HK-2 (cell line): Measurements from ENCODE around the gene EPHA5.

Experiments
- DNase-seq: peaks from one replicate; pipeline ENCODE4 v3.0.0-alpha.2; 2018; ENCODE audit not compliant: unreplicated experiment

The EPHA5 gene

DNA sequence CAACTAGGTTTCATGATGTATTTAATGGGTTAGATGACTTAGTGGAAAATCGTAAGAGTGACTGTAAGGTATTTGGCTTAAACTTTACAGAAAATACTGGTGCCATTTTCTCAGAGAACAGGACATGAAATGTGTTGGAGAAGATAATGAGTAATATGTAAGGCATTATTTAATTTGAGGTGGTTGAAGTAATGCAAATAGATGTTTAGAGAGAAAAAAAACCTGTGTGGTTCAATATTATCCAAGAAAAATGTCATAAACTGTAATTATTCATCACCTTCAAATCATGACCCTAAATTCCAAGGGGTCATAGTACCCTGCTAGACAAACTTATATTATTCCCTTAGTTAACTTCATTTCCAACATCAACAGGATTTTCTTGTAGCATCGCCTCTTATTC is 171.7 kb downstream of the EPHA5 start:
- no peak for DNase-seq

- no peak for DNase-seq
Measured at GRCh38 chr4:65495439-65495838, 174.8 kb downstream of the EPHA5 start.

DNA sequence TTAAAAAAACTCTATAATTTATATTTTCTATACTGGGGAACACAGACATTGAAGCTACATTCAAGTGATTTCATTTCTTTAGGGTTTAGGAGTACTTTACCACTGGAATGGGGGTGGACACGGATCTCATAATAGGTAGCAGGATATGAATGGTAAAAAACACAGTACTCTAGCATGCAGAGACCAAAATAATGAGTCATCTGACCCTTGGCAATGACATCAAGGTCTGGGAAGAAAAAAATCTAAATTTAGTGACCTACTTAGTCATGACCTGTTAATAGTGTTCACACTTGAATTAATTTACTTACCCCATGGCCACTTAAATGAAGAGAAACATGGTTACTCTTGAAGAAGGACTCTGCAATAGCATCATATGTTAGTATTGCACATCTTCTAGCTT is 187.9 kb downstream of the EPHA5 start:
- DNase-seq = peak; percentile 2

DNA sequence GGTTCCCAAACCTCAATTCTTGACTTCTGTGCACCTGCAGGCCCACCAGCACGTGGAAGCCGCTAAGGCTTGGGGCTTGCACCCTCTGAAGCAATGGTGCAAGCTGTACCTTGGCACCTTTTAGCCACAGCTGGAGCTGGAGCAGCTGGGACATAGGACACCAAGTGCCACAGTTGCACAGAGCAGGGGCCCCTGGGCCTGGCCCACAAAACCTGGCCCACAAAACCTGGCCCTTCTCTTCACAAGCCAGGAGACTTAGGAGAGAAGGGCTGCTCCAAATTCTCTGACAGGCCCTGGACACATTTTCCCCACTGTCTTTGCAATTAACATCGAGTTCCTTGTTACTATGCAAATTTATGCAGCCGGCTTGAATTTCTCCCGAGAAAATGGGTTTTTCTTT is 197.8 kb downstream of the EPHA5 start:
- no peak for DNase-seq

GRCh38 chr4:65467068-65467680 is 203.1 kb downstream of the EPHA5 start:
- no peak for DNase-seq

GRCh38 chr4:65461781-65462180 is 208.5 kb downstream of the EPHA5 start:
- DNase-seq = no peak

- DNase-seq = no peak
Measured at GRCh38 chr4:65457011-65457410, 213.3 kb downstream of the EPHA5 start.

GRCh38 chr4:65456579-65456978 is 213.7 kb downstream of the EPHA5 start:
- no peak for DNase-seq

DNA sequence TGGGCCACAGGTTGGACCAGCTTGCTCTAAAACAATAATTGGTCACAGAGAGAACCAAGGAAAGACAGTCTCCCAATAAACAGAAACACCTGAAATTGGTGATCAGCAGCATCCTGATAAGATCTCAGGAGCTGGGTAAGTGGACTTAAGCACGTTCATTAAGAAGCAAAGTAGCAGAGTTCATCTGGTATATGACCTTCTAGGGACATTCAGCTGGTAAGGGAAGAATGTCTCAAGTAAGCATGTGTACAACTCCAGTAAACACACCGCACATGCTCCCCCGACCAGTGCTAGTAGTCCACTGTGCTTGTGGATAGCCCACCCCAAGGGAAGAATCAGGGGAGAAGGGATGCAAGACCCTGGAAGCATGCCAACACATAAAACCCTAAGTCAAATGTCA is 216.9 kb downstream of the EPHA5 start:
- DNase-seq = no peak

DNA sequence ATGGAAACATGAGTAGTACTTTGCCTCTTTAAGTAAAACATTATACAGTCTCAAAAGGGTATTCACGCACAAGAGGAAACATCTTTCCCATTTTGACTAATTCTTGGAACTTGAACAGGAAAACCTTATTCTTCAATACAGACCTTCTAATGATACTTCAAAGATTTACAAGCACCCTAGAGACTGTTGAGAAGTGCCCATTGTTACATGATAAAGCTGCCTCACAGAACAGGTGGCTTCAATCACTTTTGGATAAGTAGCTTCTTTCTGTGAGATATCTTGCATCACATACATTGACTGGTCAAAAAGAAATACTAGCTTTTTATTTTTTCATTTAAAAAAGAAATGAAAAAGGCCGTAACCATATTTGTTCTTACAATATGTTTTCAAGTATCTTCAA is 219.4 kb downstream of the EPHA5 start:
- no peak for DNase-seq

- DNase-seq = no peak
Measured at GRCh38 chr4:65437102-65437501, 233.2 kb downstream of the EPHA5 start.

DNA sequence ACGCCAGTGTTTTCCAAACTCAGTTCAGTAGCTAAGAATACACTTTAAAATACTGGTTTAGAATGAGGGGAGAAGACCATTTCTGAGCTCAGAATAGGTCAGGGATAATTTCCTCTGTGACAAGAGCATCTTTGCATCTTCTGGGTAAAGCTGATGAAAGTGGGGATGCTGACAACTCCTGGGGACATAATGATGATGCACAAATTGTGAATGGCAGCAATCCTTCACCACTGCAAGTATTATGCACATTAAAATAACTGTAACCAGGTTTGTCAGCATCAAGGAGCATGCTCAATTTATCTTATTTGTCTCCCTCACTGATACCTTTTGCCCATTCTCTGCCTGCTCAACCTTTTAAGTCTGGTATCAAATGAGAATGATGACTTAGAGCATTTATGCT is 248.2 kb downstream of the EPHA5 start:
- DNase-seq = no peak

DNA sequence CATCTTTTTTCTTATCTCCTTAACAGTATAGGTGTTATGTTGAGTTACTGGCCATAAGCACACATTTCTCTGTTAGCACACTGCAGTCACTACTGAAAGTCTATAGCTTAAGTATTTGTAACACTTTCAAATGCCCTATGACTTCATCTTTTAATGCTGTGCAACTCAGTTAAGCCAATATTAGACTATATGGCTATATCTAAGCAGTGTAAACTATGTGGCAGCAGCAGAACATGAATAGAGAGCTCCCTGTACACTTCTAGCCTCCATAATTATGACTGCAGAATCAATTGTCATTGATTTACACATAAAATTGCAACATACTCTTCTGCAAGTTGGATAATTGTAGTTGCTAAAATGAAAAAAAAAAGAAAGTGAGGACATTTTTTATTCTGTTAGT is 250.3 kb downstream of the EPHA5 start:
- no peak for DNase-seq

DNA sequence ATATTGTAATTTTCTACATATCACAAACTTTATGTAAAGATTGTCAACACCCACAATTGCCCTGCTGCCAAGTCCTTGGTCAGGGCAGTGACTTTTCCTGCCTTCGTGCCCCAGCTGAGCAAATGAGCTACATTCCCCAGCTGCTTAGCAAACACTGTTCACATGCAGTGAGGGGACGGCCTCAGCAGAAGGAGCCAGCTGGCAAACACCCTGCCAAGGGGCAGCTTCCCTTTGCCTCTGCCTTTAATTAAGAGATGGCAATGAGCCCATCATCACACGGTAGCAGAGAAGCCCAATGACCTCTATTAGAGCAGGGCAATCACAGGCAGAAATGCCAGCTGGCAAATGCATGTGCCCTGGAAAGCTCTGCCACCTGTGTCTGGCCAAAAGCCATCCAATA is 253.4 kb downstream of the EPHA5 start:
- no peak for DNase-seq

GRCh38 chr4:65407483-65407882 is 262.8 kb downstream of the EPHA5 start:
- no peak for DNase-seq

- no peak for DNase-seq
Measured at GRCh38 chr4:65401083-65401482, 269.2 kb downstream of the EPHA5 start.

DNA sequence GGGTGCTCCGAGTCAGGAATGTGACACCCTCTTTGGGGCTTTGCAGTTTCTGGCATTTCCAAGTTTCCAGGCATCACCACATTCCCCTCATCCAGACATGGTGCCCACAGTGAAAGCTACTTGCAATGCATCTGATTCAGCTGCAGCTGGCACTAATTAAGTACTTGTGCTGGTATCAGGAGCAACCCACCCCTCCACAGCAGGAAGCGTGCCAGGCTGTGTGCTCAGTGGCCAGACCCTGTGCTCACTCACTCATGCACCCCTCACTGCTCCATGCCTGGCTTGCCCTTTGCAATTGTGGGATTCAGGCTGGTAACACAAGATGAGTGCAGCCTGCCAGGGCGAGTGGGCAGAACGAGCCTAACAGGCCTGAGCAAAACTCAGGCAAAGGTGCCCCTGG is 271.2 kb downstream of the EPHA5 start:
- DNase-seq = no peak

DNA sequence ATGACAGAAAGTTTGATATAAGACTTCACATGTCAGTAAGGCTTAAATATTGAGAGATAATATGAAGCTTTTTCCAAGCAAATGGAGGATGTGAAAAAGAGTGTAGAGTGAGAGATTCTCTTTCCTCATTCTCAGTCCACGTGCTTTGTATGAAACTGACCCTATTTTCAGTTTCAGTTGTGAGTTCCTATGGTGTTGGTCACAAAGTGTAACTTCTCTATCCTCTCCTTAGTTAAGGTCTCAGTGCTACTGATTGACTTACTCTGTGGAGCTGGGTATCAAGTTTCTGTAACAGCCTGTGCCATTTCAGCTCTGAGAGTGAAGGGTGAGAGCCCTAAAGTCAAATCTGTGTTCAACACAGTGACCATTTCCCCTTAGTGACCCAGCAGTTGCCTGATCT is 277.2 kb downstream of the EPHA5 start:
- DNase-seq = no peak

DNA sequence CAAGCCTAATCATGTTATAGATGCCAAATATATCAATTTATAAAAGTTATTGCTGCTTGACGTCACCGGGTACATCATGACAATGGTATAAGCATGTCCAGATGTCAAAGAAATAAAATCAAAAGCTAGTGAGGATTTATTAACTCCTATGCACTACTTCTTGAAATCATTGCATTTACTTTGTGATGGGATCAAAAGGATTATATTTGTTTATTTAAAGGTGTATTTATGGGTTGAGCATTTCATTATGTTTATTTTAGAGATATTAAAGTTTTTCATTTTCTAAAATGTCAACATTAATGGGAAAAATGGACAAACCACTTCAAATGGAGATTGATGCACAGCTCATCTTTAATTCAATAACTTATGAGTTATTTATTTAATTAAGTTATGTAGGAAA is 277.8 kb downstream of the EPHA5 start:
- DNase-seq = no peak

DNA sequence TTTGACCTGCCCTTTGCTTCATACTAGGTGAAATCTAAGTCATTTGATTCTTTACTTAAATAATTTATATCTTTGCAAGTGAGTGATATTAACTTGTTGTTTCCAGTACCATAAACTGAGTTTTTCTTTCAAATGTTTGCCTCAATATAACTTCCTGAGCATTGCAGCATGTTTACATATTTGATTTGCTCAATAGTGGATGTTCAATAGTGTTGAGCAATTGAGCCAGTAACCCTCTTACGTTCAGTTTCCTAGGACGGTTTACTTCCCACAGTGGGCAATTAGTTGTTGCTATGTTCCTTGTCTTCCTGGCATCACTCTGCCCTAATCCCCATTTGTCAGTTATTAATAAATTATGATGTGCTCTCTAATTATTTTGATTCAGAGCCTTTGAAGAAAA is 278.5 kb downstream of the EPHA5 start:
- no peak for DNase-seq

GRCh38 chr4:65391382-65391781 is 278.9 kb downstream of the EPHA5 start:
- DNase-seq = no peak

DNA sequence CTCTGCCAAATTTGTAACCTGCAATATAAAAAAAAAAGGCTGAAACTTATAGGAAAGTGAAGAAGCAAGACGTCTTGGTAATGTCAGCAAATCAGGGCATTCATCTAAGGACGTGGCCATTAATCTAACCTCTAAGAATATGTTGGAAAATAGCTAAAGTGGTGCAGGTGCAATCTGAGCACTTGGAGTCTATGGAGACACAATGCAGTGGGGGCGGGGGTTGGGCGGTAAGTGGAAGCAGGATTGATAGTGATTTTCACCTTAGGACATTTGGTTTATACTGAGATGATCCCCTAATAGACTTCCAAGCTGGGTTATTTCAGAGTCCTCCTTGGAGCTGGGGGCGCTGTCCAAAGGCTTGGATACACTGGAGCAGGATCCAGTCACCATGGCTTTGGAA is 283.4 kb downstream of the EPHA5 start:
- DNase-seq = no peak

DNA sequence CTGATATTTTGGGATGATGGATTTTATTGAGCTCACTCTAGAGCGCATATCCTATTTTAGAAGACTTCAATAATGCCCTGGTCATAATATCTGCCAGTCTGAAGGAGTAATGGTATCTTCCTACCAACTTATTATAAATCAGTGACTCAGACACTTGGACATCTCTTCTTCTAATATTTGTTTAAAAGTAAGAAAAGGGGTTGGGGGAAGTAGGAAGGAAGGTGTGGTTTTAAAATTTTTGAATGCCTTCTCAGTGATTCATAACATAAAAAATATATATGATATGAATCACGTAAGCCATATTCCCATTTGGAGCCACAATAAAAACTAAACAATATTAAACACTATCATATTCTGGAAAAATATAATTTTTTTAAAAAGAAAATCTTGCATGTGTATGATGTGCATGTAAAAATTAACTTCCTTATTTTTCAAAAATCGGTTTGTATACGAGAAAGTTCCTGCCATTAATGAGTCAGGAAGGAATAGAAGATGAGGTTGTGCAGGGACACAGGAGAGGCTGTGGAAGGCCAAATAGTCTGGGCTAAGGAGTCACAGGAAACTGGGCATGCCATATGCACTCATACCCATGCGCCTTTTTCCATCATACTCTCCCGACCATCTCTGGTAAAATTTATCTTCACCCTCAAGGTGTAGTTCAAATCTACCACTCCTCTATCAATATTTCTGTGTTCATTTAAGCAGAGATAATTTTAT is 286.5 kb downstream of the EPHA5 start:
- no peak for DNase-seq

- DNase-seq = no peak
Measured at GRCh38 chr4:65381648-65382047, 288.6 kb downstream of the EPHA5 start.
